Peyer's patch (tissue), 4 donors: Measurements from ENCODE around the gene FMN1. TPM values are rescaled to one million over a fixed set of nuclear protein-coding genes. Genes with fewer than 3 reads are reported as not detected.

Experiments used
- DNase-seq, 3 donors: peaks; one replicate each; pipeline ENCODE4 v3.0.0-alpha.2; 2017 to 2019
- H3K27ac ChIP-seq, 4 donors: fragments of 200-600 bp; sonication (generic); one replicate each; pipeline ENCODE4 v1.5.1; 2016 to 2019
- H3K27me3 ChIP-seq, 2 donors: fragments of 200-600 bp; sonication (generic); one replicate each; pipeline ENCODE4 v1.5.1; 2019
- H3K36me3 ChIP-seq, 3 donors: fragments of 200-600 bp; sonication (generic); one replicate each; pipeline ENCODE4 v1.5.1; 2016 to 2019
- H3K4me1 ChIP-seq, 4 donors: fragments of 200-600 bp; sonication (generic); one replicate each; pipeline ENCODE4 v1.5.1; 2016 to 2019
- H3K4me3 ChIP-seq, 4 donors: fragments of 200-600 bp; sonication (generic); 1 replicate in 3 of 4; 2 replicates in 1 of 4; pipeline ENCODE4 v1.5.1; 2016 to 2019; ENCODE audit warnings: mild to moderate bottlenecking in 1 of 4
- H3K9me3 ChIP-seq, 4 donors: fragments of 200-600 bp; sonication (generic); one replicate each; pipeline ENCODE4 v1.5.1; 2016 to 2019; ENCODE audit warnings: mild to moderate bottlenecking in 1 of 4
- CTCF ChIP-seq, 6 experiments: fragments of 450-650 bp in 4 of 6; fragments of 200-600 bp in 2 of 6; sonication (generic) in 1 of 6; IDR thresholded peaks; one replicate each; pipeline ENCODE4 v1.5.1; 2017 to 2019; ENCODE audit warnings: antibody characterized with exemption in 6 of 6, mild to moderate bottlenecking in 3 of 6, moderate library complexity in 1 of 6
- POLR2A ChIP-seq, 2 donors: fragments of 450-650 bp; IDR thresholded peaks; one replicate each; pipeline ENCODE4 v1.5.1; 2017; ENCODE audit warnings: antibody characterized with exemption in 2 of 2, mild to moderate bottlenecking in 2 of 2, moderate library complexity in 2 of 2
- total RNA-seq, 4 donors: library from RNA; depleted of rRNA; stranded (reverse); fragments of >200 nt; gene quantifications; one replicate each; pipeline ENCODE4 v1.1.0, GENCODE V29; 2016

FMN1 gene
- total RNA-seq, 4 donors from 2014 or later, result 15.4 to 57.8 (median 29.1) TPM

GRCh38 chr15:32877252-32878019 lies 317.1 kb downstream of the FMN1 start:
- H3K27ac ChIP-seq, result no peak overlapping the region
- H3K27me3 ChIP-seq, result no peaks in the 10 kb centered on the region
- H3K36me3 ChIP-seq, result no peaks in the 10 kb centered on the region
- DNase-seq, result no peak
- H3K4me1 ChIP-seq, result no peaks in the 10 kb centered on the region
- H3K4me3 ChIP-seq, result no peak overlapping the region
- no peaks in the 10 kb centered on the region for H3K9me3 ChIP-seq
- TF ChIP-seq POLR2A (IDR thresholded peaks at IDR 0.05), result no peak
- no peak for TF ChIP-seq CTCF (IDR thresholded peaks at IDR 0.05)

GRCh38 chr15:32873284-32874114 lies 321.0 kb downstream of the FMN1 start:
- Histone ChIP-seq H3K4me1 (no peaks in the 10 kb centered on the region), H3K36me3 (no peaks in the 10 kb centered on the region), H3K9me3 (no peaks in the 10 kb centered on the region), H3K4me3 (no peak overlapping the region), H3K27me3 (no peaks in the 10 kb centered on the region), H3K27ac (peak overlapping the region in 3 of 4 donors; percentile 2 to 60 (median 51))
- TF ChIP-seq POLR2A (IDR thresholded peaks at IDR 0.05) (no peak), CTCF (IDR thresholded peaks at IDR 0.05) (no peak)
- DNase-seq, result no peak

- DNase-seq, result peak in 1 of 3 donors; percentile 67
- H3K4me1 ChIP-seq, result no peaks in the 10 kb centered on the region
- H3K9me3 ChIP-seq, result no peaks in the 10 kb centered on the region
- no peak overlapping the region for H3K4me3 ChIP-seq
- no peak for TF ChIP-seq POLR2A (IDR thresholded peaks at IDR 0.05)
- no peak for TF ChIP-seq CTCF (IDR thresholded peaks at IDR 0.05)
- no peaks in the 10 kb centered on the region for H3K27me3 ChIP-seq
- H3K36me3 ChIP-seq, result no peaks in the 10 kb centered on the region
- peak overlapping the region in 2 of 4 donors; percentile 51 to 60 for H3K27ac ChIP-seq
Measured at GRCh38 chr15:32872621-32873283, 321.8 kb downstream of the FMN1 start.

GRCh38 chr15:32871883-32872282 lies 322.6 kb downstream of the FMN1 start:
- Histone ChIP-seq H3K36me3 (no peaks in the 10 kb centered on the region), H3K4me3 (no peak overlapping the region), H3K4me1 (no peaks in the 10 kb centered on the region), H3K27me3 (no peaks in the 10 kb centered on the region), H3K9me3 (no peaks in the 10 kb centered on the region), H3K27ac (peak overlapping the region in 1 of 4 donors; percentile 60)
- no peak for TF ChIP-seq POLR2A (IDR thresholded peaks at IDR 0.05)
- TF ChIP-seq CTCF (IDR thresholded peaks at IDR 0.05), result no peak
- DNase-seq, result no peak

GRCh38 chr15:32870240-32871033 lies 324.1 kb downstream of the FMN1 start:
- TF ChIP-seq POLR2A (IDR thresholded peaks at IDR 0.05), result no peak
- no peak for TF ChIP-seq CTCF (IDR thresholded peaks at IDR 0.05)
- H3K4me3 ChIP-seq, result no peak overlapping the region
- no peaks in the 10 kb centered on the region for H3K9me3 ChIP-seq
- H3K4me1 ChIP-seq, result no peaks in the 10 kb centered on the region
- H3K27ac ChIP-seq, result peak overlapping the region in 1 of 4 donors; percentile 6
- H3K36me3 ChIP-seq, result no peaks in the 10 kb centered on the region
- H3K27me3 ChIP-seq, result no peaks in the 10 kb centered on the region
- peak in 2 of 3 donors; percentile 60 to 68 for DNase-seq
